Pulmonary artery endothelial cell (primary cell): ENCODE results near the gene ZNF425. TPM values are rescaled to one million over a fixed set of nuclear protein-coding genes. Genes with fewer than 3 reads are reported as not detected.
"Not testable (repeated sequence)": the region's sequence is repeated elsewhere in the genome, so short reads cannot be mapped to it uniquely, and the experiment has no call there.

Source experiments
- DNase-seq: peaks from one replicate; pipeline ENCODE4 v3.0.0-alpha.2; 2011; ENCODE audit warnings: low read depth, low spot score
- total RNA-seq: library from RNA; depleted of rRNA; stranded (reverse); fragments of >200 nt; gene quantifications from 2 replicates; pipeline ENCODE4 v1.2.3, GENCODE V29; 2014

The ZNF425 gene
- total RNA-seq, 1 donor from 2014 or later = 0.73 TPM

DNA sequence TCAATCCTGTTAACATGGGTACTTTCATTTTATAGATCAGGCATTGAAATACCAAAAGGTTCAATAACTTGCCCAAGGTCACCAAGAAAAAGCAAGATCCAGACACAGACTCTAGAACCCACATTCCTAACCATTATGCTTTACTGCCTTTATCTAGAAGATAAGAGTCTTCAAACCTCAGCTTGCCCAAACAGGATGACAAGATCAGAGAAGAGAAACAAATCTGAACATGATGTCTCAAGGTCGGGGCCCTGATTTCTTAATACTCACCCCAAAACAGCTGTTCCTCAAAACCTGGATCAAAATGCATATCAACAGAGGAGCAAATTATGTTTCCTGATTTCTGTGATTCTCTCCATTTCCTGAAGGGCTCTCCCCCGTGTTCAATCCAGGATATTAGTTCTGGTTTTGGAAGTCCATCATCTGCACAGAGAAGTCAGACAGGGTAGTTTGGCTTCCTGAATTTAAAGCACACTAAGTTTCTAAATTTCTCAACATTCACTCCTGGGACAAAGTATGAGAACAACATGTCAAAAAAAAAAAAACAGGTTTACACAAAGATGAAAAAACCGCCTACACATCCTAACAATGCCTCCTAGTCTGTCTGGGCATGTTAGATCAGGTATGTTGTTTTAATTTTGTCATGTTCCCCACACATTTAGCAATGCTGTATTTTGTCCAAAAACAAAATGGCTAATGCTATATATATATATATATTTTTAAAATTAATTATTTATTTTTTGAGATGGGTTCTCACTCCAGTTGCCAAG lies 51.8 kb downstream of the ZNF425 start:
- DNase-seq = no peak

- no peak for DNase-seq
These were observed 53.7 kb downstream of the ZNF425 start for GRCh38 chr7:149072438-149072775.

GRCh38 chr7:149071641-149072437 lies 54.3 kb downstream of the ZNF425 start:
- DNase-seq = no peak

GRCh38 chr7:149071182-149071635 lies 54.9 kb downstream of the ZNF425 start:
- DNase-seq = no peak

DNA sequence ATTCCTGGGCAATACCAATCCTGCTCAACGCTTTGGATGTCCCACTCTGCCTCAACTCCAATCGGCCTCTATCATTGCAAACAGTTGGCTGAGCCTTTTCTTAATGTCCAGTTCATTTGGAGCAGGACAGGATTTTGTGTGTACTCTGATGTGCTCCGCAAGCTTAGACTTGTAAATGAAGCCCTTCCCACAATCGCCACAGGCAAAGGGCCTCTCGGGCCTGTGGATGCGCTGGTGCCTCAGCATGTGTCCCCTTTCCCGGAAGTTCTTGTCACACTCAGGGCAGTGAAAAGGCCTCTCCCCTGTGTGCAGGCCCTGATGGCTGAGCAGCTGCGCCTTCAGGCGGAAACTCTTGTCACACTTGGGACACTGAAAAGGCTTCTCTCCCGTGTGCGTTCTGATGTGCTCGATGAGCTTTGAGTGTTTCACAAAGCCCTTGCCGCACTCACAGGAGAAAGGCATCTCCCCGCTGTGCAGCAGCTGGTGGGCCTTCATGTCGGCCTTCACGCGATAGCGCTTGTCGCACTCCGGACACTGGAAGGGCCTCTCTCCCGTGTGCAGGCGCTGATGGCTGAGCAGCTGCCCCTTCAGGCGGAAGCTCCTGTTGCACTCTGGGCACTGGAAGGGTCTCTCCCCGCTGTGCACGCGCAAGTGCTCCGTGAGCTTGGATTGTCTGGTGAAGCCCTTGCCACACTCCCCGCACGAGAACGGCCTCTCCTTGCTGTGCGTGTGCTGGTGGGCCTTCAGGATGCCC lies 55.6 kb downstream of the ZNF425 start:
- DNase-seq = no peak

DNA sequence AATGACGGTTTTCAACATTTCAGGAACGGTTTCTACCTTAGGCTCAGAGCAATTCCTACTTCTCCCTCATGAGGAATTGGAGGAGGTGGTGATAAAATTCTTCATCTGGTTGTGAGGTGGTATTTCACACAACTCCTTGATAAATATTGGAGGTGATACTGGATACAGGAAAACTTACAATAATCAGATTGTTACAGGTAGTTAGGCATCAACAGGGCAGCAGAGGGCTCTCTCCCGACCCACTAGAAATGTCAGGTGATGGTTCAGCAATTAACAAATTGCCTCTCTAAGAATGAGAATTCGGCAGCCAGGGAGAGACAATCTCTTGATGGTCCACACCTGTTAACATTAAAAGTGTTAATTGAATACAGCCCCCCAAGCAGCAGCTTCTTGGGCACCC lies 58.3 kb downstream of the ZNF425 start:
- DNase-seq = no peak

DNA sequence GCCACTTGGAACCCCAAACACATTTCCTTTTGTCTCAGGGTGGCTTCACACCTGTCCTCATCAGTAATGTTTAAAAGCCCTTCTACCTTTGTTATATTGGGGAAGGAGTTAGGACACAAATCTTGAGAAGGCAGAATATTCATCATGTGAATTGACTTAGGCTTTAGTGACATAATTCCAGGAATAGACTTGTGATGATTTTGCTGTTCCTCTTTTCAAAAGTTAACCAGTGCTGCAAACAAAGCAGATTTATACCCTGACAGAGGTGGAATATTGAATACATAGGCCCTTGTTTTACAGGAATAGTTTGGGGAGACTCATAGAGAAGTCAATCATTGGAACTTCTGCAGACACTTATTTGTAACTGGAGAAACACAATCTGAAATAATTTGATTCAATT lies 62.6 kb downstream of the ZNF425 start:
- DNase-seq = no peak

GRCh38 chr7:149062217-149062899 lies 63.8 kb downstream of the ZNF425 start:
- DNase-seq = not testable (repeated sequence)

GRCh38 chr7:149060156-149060555 lies 66.0 kb downstream of the ZNF425 start:
- DNase-seq = no peak

DNA sequence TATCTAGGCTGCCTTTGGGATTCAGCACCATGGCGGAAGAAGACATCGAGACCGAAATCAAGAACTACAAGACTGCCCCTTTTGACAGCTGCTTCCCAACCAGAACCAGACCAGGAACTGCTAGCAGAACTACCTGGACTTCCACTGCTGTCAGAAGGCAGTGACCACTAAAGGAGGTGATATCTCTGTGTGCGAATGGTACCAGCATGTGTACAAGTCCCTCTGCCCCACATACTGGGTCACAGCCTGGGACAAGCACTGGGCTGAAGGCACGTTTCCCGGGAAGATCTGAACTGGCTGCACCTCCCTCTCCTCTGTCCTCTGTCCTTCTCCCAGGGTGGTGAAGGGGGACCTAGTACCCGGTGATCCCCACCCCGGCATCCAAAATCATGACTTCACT lies 72.2 kb downstream of the ZNF425 start:
- no peak for DNase-seq

- no peak for DNase-seq
These were observed 72.7 kb downstream of the ZNF425 start for GRCh38 chr7:149053384-149053783.

Other genes with a start within 250 kb of the ZNF425 start
- gene EZH2, start 242.0 kb downstream of the ZNF425 start, total RNA-seq = 17.4 and 18.6 TPM in 2 replicates
- gene PDIA4, start 97.8 kb downstream of the ZNF425 start, total RNA-seq = 456 and 570 TPM in 2 replicates
- gene ZNF786, start 35.6 kb downstream of the ZNF425 start, total RNA-seq = 6.6 and 9.2 TPM in 2 replicates
- 4.9 and 5.9 TPM in 2 replicates for gene ZNF398, start 21.1 kb upstream of the ZNF425 start, total RNA-seq
- gene ZNF282, start 69.2 kb upstream of the ZNF425 start, total RNA-seq = 27.4 and 30.5 TPM in 2 replicates
- gene ZNF212, start 113.3 kb upstream of the ZNF425 start, total RNA-seq = 4.9 and 5.6 TPM in 2 replicates
- gene ZNF783, start 135.9 kb upstream of the ZNF425 start, total RNA-seq = 3.5 and 5.6 TPM in 2 replicates